IMR-90 (cell line): ENCODE results near the gene SDK1. TPM values are rescaled to one million over a fixed set of nuclear protein-coding genes. Genes with fewer than 3 reads are reported as not detected.

Experiments used
- ATAC-seq: fragments of 200-7000 bp; cut with Tn5 transposase; 2 replicates; pipeline ENCODE4 v1.9.1; 2020; ENCODE audit warnings: low read depth, mild to moderate bottlenecking, moderate library complexity
- BruUV-seq: library from RNA; stranded (reverse); fragments of 400-500 nt; replicated peaks from 2 replicates; lab custom pipeline; 2021; lab: Mats Ljungman, UMichigan
- CTCF ChIA-PET: fragments of 300-600 bp; formaldehyde crosslinking; extraction: SDS; loops from one replicate; lab custom pipeline; 2021; ENCODE audit warnings: antibody characterized with exemption; lab: Yijun Ruan, JAX
- POLR2A ChIA-PET: fragments of 300-600 bp; sonication (Branson Sonifier 250); formaldehyde crosslinking; loops from one replicate; lab custom pipeline; 2022; ENCODE audit warnings: antibody characterized with exemption; ENCODE audit not compliant: unreplicated experiment; lab: Charles Lee
- DNase-seq: peaks from one replicate; pipeline ENCODE4 v3.0.0; 2013
- H2AFZ ChIP-seq: replicated peaks from 2 replicates; pipeline ENCODE3; 2013; ENCODE audit warnings: low read length, mild to moderate bottlenecking; ENCODE audit not compliant: poor library complexity
- H2AK5ac ChIP-seq: 2 replicates; pipeline ENCODE4 v1.6.1; 2013; ENCODE audit warnings: low read depth, low read length, inconsistent platforms
- H2AK9ac ChIP-seq: replicated peaks from 2 replicates; pipeline ENCODE3; 2013; ENCODE audit warnings: mild to moderate bottlenecking, low read depth, low read length, moderate library complexity; ENCODE audit not compliant: poor library complexity
- H2BK120ac ChIP-seq: 2 replicates; pipeline ENCODE4 v1.6.1; 2013; ENCODE audit warnings: low read depth, low read length, inconsistent platforms
- H2BK15ac ChIP-seq: 3 replicates; pipeline ENCODE4 v1.6.1; 2013; ENCODE audit warnings: low read depth, low read length, inconsistent platforms
- H2BK20ac ChIP-seq: 2 replicates; pipeline ENCODE4 v1.6.1; 2013; ENCODE audit warnings: low read depth, mild to moderate bottlenecking, inconsistent platforms, low read length, moderate library complexity
- H2BK5ac ChIP-seq: 2 replicates; pipeline ENCODE4 v1.6.1; 2013; ENCODE audit warnings: mild to moderate bottlenecking, low read depth, low read length, inconsistent platforms; ENCODE audit not compliant: poor library complexity, severe bottlenecking
- H3K14ac ChIP-seq: replicated peaks from 2 replicates; pipeline ENCODE4 v1.6.1; 2013; ENCODE audit warnings: low read depth, low read length, inconsistent platforms
- H3K18ac ChIP-seq: 2 replicates; pipeline ENCODE4 v1.6.1; 2013; ENCODE audit warnings: low read depth, low read length, control low read depth
- H3K23ac ChIP-seq: 2 replicates; pipeline ENCODE4 v1.6.1; 2013; ENCODE audit warnings: low read depth, low read length, inconsistent platforms
- H3K27ac ChIP-seq: 2 replicates; pipeline ENCODE4 v1.5.1; 2013; ENCODE audit warnings: mild to moderate bottlenecking, control low read depth, low read length; ENCODE audit not compliant: insufficient read depth
- H3K27me3 ChIP-seq: 2 replicates; pipeline ENCODE4 v1.6.1; 2013; ENCODE audit warnings: low read length; ENCODE audit not compliant: control insufficient read depth, insufficient read depth
- H3K36me3 ChIP-seq: 2 replicates; pipeline ENCODE4 v1.6.1; 2013; ENCODE audit warnings: low read length, mixed read lengths; ENCODE audit not compliant: control insufficient read depth, insufficient read depth
- H3K4ac ChIP-seq: 2 replicates; pipeline ENCODE4 v1.6.1; 2013; ENCODE audit warnings: low read depth, low read length, inconsistent platforms
- H3K4me1 ChIP-seq: 2 replicates; pipeline ENCODE4 v1.6.1; 2013; ENCODE audit warnings: low read length, mixed read lengths; ENCODE audit not compliant: control insufficient read depth, insufficient read depth
- H3K4me2 ChIP-seq: 2 replicates; pipeline ENCODE4 v1.6.1; 2013; ENCODE audit warnings: low read depth, mild to moderate bottlenecking, control low read depth, low read length, moderate library complexity
- H3K4me3 ChIP-seq: 2 replicates; pipeline ENCODE4 v1.5.1; 2013; ENCODE audit warnings: low read depth, mild to moderate bottlenecking, control low read depth, low read length, moderate library complexity; ENCODE audit not compliant: insufficient read depth
- H3K56ac ChIP-seq: 2 replicates; pipeline ENCODE4 v1.6.1; 2013; ENCODE audit warnings: low read length, inconsistent platforms; ENCODE audit not compliant: insufficient read depth; ENCODE audit errors: extremely low read depth
- H3K79me1 ChIP-seq, 2 experiments: 2 replicates each; pipeline ENCODE4 v1.6.1; 2013; ENCODE audit warnings: low read length in 2 of 2, inconsistent platforms in 1 of 2, low read depth in 1 of 2
- H3K9ac ChIP-seq: 2 replicates; pipeline ENCODE4 v1.6.1; 2013; ENCODE audit warnings: low read depth, low read length, control low read depth
- H3K9me1 ChIP-seq: 2 replicates; pipeline ENCODE4 v1.6.1; 2013; ENCODE audit warnings: low read length, inconsistent platforms; ENCODE audit not compliant: insufficient read depth
- H3K9me3 ChIP-seq: 2 replicates; pipeline ENCODE4 v1.6.1; 2013; ENCODE audit warnings: low read length; ENCODE audit not compliant: control insufficient read depth, insufficient read depth
- H4K20me1 ChIP-seq: 2 replicates; pipeline ENCODE4 v1.6.1; 2013; ENCODE audit warnings: low read length, inconsistent platforms; ENCODE audit not compliant: insufficient read depth
- H4K5ac ChIP-seq: 2 replicates; pipeline ENCODE4 v1.6.1; 2013; ENCODE audit warnings: mild to moderate bottlenecking, low read depth, low read length, control low read depth
- H4K8ac ChIP-seq, 2 experiments: 2 replicates each; pipeline ENCODE4 v1.6.1; 2013; ENCODE audit warnings: low read depth in 2 of 2, low read length in 2 of 2, control low read depth in 1 of 2, inconsistent platforms in 1 of 2
- H4K91ac ChIP-seq: 2 replicates; pipeline ENCODE4 v1.6.1; 2013; ENCODE audit warnings: low read depth, low read length, inconsistent platforms; ENCODE audit not compliant: insufficient read depth
- BHLHE40 ChIP-seq: fragments of 150-350 bp; IDR thresholded peaks from 2 replicates; pipeline ENCODE4 v1.6.1; 2016; ENCODE audit warnings: mild to moderate bottlenecking, low read depth, low read length
- CEBPB ChIP-seq: IDR thresholded peaks from 2 replicates; pipeline ENCODE4 v1.6.1; 2012; ENCODE audit warnings: low read depth, low read length, improper control_type of control experiment
- CHD1 ChIP-seq: IDR thresholded peaks from 2 replicates; pipeline ENCODE4 v1.6.1; 2012; ENCODE audit warnings: low read depth, low read length, improper control_type of control experiment
- FOS ChIP-seq: fragments of 150-350 bp; IDR thresholded peaks from 2 replicates; pipeline ENCODE4 v1.6.1; 2016; ENCODE audit warnings: low read depth, low read length
- MAFK ChIP-seq: IDR thresholded peaks from 2 replicates; pipeline ENCODE4 v1.6.1; 2012; ENCODE audit warnings: low read depth, low read length, improper control_type of control experiment
- MAZ ChIP-seq: IDR thresholded peaks from 2 replicates; pipeline ENCODE4 v1.6.1; 2012; ENCODE audit warnings: low read depth, mild to moderate bottlenecking, low read length, improper control_type of control experiment, moderate library complexity, borderline replicate concordance
- MXI1 ChIP-seq: IDR thresholded peaks from 2 replicates; pipeline ENCODE4 v1.6.1; 2012; ENCODE audit warnings: low read depth, mild to moderate bottlenecking, low read length, moderate library complexity, borderline replicate concordance
- NFE2L2 ChIP-seq: fragments of 150-350 bp; IDR thresholded peaks from 2 replicates; pipeline ENCODE4 v1.6.1; 2016; ENCODE audit warnings: low read depth, mild to moderate bottlenecking, low read length
- POLR2A ChIP-seq: IDR thresholded peaks from 2 replicates; pipeline ENCODE4 v1.6.1; 2012; ENCODE audit warnings: mild to moderate bottlenecking, low read depth, low read length
- RAD21 ChIP-seq: IDR thresholded peaks from 2 replicates; pipeline ENCODE4 v1.6.1; 2012; ENCODE audit warnings: low read length, improper control_type of control experiment
- RCOR1 ChIP-seq: IDR thresholded peaks from 2 replicates; pipeline ENCODE4 v1.6.1; 2012; ENCODE audit warnings: mild to moderate bottlenecking, low read length, improper control_type of control experiment; ENCODE audit not compliant: insufficient replicate concordance
- RFX5 ChIP-seq: IDR thresholded peaks from 2 replicates; pipeline ENCODE4 v1.8.0; 2012; ENCODE audit warnings: low read depth, mild to moderate bottlenecking, low read length, moderate library complexity
- SMC3 ChIP-seq: fragments of 150-350 bp; IDR thresholded peaks from 2 replicates; pipeline ENCODE4 v1.6.1; 2016; ENCODE audit warnings: low read depth, mild to moderate bottlenecking, antibody characterized with exemption, low read length, moderate library complexity
- WGBS, 2 experiments: methylation state at CpG; one replicate each; pipeline versions ENCODE4 v1.1.5 to v1.1.7; 2013; ENCODE audit warnings: missing lambda C conversion rate in 2 of 2; ENCODE audit not compliant: insufficient read length in 1 of 2; ENCODE audit errors: extremely low coverage in 2 of 2; 5-methylcytosine and 5-hydroxymethylcytosine counted together
- dilution Hi-C: fragments of 300-500 bp; cut with HindIII; formaldehyde crosslinking; loops from one replicate; pipeline ENCODE4 v1.14.3; 2018; ENCODE audit warnings: low sequenced_read_pairs; ENCODE audit not compliant: unreplicated experiment
- in situ Hi-C: fragments of 300-500 bp; cut with MboI; formaldehyde crosslinking; loops from 3 replicates; pipeline ENCODE4 v1.14.3; 2019; ENCODE audit warnings: low sequenced_read_pairs, inconsistent platforms, mixed read lengths
- intact Hi-C: fragments of 100-400 bp; cut with micrococcal nuclease; formaldehyde crosslinking; loops from 2 replicates; pipeline ENCODE4 v1.10.0; 2022
- polyA plus RNA-seq, 3 experiments: library from polyadenylated mRNA; depleted of rRNA; stranded (reverse); fragments of >200 nt; gene quantifications; 2 replicates each; pipeline ENCODE4 v1.2.3, GENCODE V29; 2012; ENCODE audit warnings: low replicate concordance in 1 of 3
- total RNA-seq: library from RNA; depleted of rRNA; stranded (reverse); fragments of >200 nt; gene quantifications from 2 replicates; pipeline ENCODE4 v1.2.3, GENCODE V29; 2012
- TF ChIP-seq, protein P1 (sequence below): fragments of 150-350 bp; IDR thresholded peaks from 2 replicates; pipeline ENCODE4 v1.6.1; 2016; ENCODE audit warnings: low read depth, mild to moderate bottlenecking, low read length, moderate library complexity, borderline replicate concordance
- TF ChIP-seq, protein P2 (sequence below): fragments of 150-350 bp; IDR thresholded peaks from 2 replicates; pipeline ENCODE4 v1.6.1; 2017; ENCODE audit warnings: mild to moderate bottlenecking, antibody characterized with exemption, low read length, low read depth
- TF ChIP-seq, protein P3 (sequence below): conservative IDR thresholded peaks from 2 replicates; pipeline ENCODE4 v1.5.1; 2012; ENCODE audit warnings: mild to moderate bottlenecking, low read depth, low read length, improper control_type of control experiment

SDK1 gene
- total and polyA plus RNA-seq, 2 of the 4 experiments (the other 2 are of a cell fraction): 1.5 to 1.6 TPM

DNA sequence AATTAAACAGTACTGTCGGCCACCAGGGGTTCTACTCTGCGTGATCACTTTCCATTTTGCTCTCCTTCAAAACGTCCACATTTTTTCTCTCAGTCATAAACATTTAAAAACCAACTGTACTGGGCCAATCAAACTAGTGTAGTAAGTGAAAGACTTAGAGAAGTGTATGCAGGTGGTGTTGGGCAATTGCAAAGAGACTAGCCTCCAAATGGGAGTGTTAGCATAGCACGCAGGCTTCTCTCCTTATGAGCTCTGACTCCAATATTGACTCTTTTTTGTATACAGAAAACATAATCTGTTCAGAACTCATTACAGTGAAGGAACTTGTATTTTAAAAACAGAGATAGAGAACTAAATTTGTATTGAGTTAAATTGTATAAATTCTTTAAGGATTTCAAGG, 150.6 kb downstream of the SDK1 start:
- no peak for ATAC-seq
- Histone ChIP-seq H2AK9ac (no peak overlapping the region), H3K18ac (no peak overlapping the region), H3K4me2 (no peak overlapping the region), H3K4me3 (no peak overlapping the region), H4K8ac (no peak overlapping the region), H2BK20ac (no peak overlapping the region), H3K4ac (no peak overlapping the region), H3K56ac (no peak overlapping the region), H2BK120ac (no peak overlapping the region), H3K9me1 (no peaks in the 10 kb centered on the region), H4K5ac (no peak overlapping the region), H4K91ac (no peak overlapping the region), H2BK5ac (no peak overlapping the region), H3K79me1 (no peaks in the 10 kb centered on the region), H3K14ac (no peak overlapping the region), H2AK5ac (no peak overlapping the region), H3K27ac (no peak overlapping the region), H3K23ac (no peak overlapping the region), H4K20me1 (no peaks in the 10 kb centered on the region), H3K9me3 (no peaks in the 10 kb centered on the region), H2AFZ (no peak overlapping the region), H3K4me1 (peaks cover 3% of the 10 kb centered on the region), H3K9ac (no peak overlapping the region), H3K27me3 (no peaks in the 10 kb centered on the region), H2BK15ac (no peak overlapping the region), H3K36me3 (no peaks in the 10 kb centered on the region)
- no peak for DNase-seq
- no TSS peak for BruUV-seq
- intact Hi-C loops: no loop called here
- in situ Hi-C loops: no loop called here
- ChIA-PET CTCF (no interaction called here), POLR2A (no interaction called here)
- no CpG with 5 or more reads among the region's 4 CpGs for WGBS, 2 experiments
- TF ChIP-seq, protein P1, sequence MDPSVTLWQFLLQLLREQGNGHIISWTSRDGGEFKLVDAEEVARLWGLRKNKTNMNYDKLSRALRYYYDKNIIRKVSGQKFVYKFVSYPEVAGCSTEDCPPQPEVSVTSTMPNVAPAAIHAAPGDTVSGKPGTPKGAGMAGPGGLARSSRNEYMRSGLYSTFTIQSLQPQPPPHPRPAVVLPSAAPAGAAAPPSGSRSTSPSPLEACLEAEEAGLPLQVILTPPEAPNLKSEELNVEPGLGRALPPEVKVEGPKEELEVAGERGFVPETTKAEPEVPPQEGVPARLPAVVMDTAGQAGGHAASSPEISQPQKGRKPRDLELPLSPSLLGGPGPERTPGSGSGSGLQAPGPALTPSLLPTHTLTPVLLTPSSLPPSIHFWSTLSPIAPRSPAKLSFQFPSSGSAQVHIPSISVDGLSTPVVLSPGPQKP: no peak
- TF ChIP-seq CHD1 (no peak), RAD21 (no peak), RFX5 (no peak), POLR2A (no peak), BHLHE40 (no peak), MXI1 (no peak), CEBPB (no peak), RCOR1 (no peak), MAZ (no peak), MAFK (no peak), FOS (no peak), NFE2L2 (no peak), SMC3 (no peak)
- TF ChIP-seq, protein P2, sequence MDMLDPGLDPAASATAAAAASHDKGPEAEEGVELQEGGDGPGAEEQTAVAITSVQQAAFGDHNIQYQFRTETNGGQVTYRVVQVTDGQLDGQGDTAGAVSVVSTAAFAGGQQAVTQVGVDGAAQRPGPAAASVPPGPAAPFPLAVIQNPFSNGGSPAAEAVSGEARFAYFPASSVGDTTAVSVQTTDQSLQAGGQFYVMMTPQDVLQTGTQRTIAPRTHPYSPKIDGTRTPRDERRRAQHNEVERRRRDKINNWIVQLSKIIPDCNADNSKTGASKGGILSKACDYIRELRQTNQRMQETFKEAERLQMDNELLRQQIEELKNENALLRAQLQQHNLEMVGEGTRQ: no peak
- TF ChIP-seq, protein P3, sequence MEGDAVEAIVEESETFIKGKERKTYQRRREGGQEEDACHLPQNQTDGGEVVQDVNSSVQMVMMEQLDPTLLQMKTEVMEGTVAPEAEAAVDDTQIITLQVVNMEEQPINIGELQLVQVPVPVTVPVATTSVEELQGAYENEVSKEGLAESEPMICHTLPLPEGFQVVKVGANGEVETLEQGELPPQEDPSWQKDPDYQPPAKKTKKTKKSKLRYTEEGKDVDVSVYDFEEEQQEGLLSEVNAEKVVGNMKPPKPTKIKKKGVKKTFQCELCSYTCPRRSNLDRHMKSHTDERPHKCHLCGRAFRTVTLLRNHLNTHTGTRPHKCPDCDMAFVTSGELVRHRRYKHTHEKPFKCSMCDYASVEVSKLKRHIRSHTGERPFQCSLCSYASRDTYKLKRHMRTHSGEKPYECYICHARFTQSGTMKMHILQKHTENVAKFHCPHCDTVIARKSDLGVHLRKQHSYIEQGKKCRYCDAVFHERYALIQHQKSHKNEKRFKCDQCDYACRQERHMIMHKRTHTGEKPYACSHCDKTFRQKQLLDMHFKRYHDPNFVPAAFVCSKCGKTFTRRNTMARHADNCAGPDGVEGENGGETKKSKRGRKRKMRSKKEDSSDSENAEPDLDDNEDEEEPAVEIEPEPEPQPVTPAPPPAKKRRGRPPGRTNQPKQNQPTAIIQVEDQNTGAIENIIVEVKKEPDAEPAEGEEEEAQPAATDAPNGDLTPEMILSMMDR: no peak
- dilution Hi-C loops: no loop called here
